HepG2 (cell line): ENCODE data around the gene TCF3.

ENCODE experiments used
- CTCF ChIP-seq: sonication (generic); formaldehyde crosslinking; IDR thresholded peaks from 2 replicates; pipeline ENCODE4 v1.5.0; 2020; ENCODE audit warnings: mild to moderate bottlenecking, missing genetic modification reagents, moderate library complexity
- KMT2A ChIP-seq: sonication (generic); formaldehyde crosslinking; IDR thresholded peaks from 2 replicates; pipeline ENCODE4 v1.4.0; 2020; ENCODE audit warnings: missing genetic modification reagents
- MAFK ChIP-seq, 2 experiments: IDR thresholded peaks in 1 of 2; conservative IDR thresholded peaks in 1 of 2; 2 replicates each; pipeline ENCODE4 v1.6.1; 2011; ENCODE audit warnings: improper control_type of control experiment in 2 of 2, low read length in 2 of 2
- ZFP1 ChIP-seq: IDR thresholded peaks from 2 replicates; pipeline ENCODE4 v1.6.1; 2016
- ZKSCAN1 ChIP-seq: fragments of 150-350 bp; IDR thresholded peaks from 2 replicates; pipeline ENCODE4 v1.6.1; 2014; ENCODE audit warnings: low read length
- ZSCAN5A ChIP-seq: sonication (generic); formaldehyde crosslinking; IDR thresholded peaks from 2 replicates; pipeline ENCODE4 v1.8.0; 2022; ENCODE audit warnings: mild to moderate bottlenecking, missing genetic modification reagents, borderline replicate concordance

- TF ChIP-seq ZFP1 (CRISPR knock-in tag) (no peak), ZKSCAN1 (no peak), KMT2A (no peak), MAFK (conservative IDR thresholded peaks at IDR 0.05 in 1 of 2, IDR thresholded peaks at IDR 0.05 in 1 of 2; ENCODE audit: low read length in 2 of 2) (no peak), ZSCAN5A (CRISPR knock-in tag) (no peak), CTCF (no peak)
These were observed 83.9 kb downstream of the TCF3 start, which contains the start of gene MEX3D for GRCh38 chr19:1568320-1569019.
